GM18508 (cell line): ENCODE data around the gene LIG3.
"Not testable (repeated sequence)": the region's sequence is repeated elsewhere in the genome, so short reads cannot be mapped to it uniquely, and the experiment has no call there.

Source experiments
- ATAC-seq: cut with Tn5 transposase; IDR thresholded peaks from one replicate; pipeline ENCODE4 v1.9.1; 2021; ENCODE audit warnings: moderate number of reproducible peaks; ENCODE audit not compliant: insufficient read depth, unreplicated experiment

The LIG3 gene

DNA sequence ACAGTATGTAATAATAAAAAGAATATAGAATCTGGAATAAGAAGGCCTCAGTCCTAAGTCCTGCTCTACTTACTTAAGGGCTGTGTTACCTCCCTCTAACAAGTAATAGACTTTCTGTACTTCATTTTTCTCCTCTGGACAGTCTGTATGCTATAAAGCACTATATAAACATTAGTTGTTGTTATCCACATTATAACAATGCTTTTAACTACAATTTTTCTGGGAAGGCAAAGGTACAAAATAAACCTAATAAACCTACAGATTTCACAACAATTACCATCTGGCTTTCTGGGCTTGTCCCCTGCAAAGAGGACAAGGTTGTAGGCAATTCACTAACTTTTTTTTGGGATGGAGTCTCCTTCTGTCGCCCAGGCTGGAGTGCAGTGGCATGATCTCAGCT is 50.5 kb downstream of the LIG3 start:
- ATAC-seq, result no peak

DNA sequence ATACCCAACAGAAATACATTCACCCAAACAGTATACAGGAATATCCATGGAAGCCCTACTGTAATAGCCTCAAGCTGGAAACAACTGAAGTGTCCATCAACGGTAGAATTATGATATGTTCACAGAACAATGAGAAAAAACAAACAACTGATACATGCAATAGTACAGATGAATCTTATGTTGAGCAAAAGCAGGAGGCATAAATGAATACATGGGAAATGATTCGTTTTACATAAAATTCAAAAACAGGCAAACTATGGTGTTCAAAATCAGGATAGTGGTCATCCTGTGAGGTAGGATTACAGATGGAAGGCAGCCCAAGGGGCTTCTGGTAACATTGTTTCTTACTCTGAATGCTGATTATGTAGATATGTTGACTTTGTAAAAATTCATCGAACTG is 58.1 kb downstream of the LIG3 start:
- no peak for ATAC-seq

DNA sequence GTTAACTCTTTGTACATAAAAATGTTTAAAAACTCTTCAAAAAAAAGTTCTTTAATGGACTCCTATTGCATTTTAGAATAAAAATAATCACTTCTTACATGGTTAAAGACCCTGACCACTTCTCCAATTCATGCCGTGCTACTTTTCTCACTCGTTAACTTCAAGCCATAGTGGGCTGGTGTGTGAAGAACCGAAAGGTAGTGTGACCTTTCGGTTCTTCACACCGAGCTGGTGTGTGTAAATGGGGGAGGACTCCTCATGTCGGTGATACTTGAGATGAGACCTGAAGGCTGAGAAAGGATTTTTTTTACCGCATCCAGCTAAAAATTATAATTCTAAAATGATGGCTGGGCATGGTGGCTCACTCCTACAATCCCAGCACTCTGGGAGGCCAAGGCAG is 61.1 kb downstream of the LIG3 start:
- ATAC-seq, result no peak

DNA sequence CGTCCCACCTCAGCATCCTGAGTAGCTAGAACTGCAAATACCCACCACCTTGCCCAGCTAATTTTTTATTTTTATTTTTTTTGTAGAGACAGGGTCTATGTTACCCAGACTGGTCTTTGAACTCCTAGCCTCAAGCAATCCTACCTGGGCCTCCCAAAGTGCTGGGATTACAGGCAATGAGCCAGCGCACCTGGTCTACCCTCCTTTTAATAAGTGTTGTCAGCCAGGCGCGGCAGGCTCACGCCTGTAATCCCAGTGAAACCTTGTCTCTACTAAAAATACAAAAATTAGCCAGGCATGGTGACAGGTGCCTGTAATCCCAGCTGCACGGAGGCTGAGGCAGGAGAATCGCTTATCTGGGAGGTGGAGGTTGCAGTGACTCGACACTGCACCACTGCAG is 63.9 kb downstream of the LIG3 start:
- ATAC-seq, result no peak

DNA sequence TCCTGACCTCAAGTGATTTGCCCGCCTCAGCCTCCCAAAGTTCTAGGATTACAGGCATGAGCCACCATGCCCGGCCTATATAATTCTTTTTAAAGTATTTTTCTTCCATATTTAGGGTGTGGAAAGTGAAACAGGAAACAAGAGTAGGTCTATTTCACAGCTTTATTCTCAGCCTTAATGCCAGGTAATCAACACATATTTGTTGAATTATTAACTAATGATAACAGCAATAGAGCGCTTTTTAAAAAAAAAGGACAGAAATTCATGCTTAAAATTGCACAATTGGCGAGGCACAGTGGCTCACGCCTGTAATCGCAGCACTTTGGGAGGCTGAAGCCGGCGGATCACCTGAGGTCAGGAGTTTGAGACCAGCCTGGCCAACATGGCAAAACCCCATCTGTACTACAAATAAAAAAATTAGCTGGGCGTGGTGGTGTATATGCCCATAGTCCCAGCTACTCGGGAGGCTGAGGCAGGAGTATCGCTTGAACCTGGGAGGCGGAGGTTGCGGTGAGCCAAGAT is 65.2 kb downstream of the LIG3 start:
- not testable (repeated sequence) for ATAC-seq

DNA sequence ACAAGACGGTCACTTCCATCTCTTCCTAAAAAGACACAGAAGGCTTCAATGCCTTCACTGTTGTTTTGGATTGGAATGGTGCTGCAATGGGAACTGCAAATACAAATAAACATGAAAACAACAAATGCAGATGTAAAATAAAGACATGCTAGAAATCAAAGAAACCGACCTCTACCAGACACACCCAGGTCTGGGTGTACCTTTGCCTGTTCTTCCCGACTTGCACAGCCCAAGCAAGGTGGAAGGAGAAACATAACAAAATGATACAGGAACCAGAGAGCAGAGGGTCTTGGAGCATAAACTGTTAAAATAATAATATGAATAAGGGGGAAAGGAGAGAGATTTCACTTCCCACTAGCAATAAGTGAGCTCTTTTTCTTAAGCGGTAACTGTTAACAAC is 65.9 kb downstream of the LIG3 start:
- no peak for ATAC-seq

DNA sequence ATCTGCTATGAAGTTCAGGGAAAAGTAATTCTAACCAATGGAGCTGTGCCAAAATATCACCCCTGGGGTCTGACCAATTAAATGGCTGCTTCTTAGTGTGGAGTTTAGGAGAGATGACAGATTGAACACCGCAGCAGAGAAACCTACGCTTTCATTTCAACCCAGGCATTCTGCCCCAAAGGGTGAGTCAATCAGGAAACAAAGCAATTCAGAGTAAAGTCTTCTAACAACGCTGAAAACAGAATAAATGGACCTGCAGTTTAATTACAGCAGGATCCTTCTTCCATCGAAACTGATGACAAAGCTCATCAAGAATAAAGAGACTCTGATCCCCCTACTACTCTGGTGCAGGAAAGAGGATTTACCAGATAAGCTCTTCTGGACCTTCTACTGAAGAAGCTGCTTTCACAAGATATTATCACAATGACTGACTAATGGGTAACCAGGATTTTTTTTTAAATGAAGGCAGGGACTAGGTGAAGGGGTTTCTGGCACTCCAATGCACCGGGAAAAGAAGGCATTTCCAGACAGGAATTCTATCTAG is 66.5 kb downstream of the LIG3 start:
- no peak for ATAC-seq

DNA sequence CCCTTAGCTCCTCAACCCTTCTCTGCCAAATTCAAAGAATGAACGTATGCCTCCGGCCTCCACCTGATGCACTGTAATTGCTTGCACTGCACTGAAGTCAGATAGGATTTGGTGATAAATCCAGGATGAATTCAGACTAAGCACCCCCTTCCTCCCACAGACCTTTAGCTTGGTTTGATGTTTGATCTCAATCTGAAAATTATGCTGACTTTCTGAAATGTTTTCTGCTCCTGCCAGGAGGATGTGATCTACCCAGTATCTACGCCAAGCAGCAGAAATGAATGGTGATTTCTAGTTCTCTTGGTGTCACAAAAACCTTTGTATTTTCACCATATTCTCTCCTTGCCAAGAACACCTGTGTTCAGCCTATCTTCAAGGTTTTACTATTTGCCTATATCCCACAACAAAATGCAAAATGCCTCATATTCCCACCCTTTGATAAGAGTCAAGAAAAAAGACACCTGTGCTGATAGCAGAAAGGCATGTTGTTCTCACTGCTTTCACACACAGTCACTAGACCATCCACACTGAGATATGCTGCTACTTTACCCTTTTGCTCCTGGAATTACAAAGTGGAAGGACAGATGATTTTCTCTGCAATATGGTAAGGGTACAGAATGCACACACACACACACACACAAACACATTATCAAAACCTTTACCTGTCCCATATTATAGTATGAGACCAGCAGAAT is 68.5 kb downstream of the LIG3 start:
- ATAC-seq, result no peak

DNA sequence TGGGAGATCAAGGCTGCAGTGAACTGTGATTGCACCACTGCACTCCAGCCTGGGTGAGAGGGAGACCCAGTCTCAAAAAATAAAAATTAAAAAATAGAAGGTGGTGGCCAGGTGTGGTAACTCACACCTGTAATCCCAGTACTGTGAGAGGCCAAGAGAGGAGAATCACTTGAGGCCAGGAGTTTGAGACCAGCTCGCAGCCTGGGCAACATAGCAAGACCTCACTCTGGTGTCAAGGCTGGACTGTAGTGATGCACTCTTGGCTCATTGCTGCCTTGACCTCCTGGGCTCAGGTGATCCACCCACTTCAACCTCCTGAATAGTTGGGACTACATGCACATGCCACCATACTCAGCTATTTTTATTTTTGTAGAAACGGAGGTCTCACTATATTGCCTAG is 69.9 kb downstream of the LIG3 start:
- no peak for ATAC-seq

DNA sequence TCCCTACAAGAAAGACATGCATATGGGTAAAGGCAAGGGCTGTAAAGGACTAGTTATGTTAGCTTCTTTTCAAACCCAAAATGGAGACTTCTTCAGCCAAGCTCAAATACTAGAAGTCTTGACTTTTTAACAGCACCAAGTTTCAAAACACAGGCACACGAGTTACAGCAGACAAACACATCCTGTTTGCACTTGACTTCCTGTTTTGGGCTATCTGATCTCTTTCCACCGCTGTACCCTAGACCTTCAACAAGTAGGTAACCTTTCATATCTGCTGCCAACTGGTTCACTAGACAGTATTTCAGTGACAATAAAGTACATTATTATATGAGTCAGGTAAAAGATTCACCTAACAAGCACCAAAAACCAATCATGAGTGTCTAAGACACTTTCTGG is 70.9 kb downstream of the LIG3 start:
- peak; percentile 49 for ATAC-seq

DNA sequence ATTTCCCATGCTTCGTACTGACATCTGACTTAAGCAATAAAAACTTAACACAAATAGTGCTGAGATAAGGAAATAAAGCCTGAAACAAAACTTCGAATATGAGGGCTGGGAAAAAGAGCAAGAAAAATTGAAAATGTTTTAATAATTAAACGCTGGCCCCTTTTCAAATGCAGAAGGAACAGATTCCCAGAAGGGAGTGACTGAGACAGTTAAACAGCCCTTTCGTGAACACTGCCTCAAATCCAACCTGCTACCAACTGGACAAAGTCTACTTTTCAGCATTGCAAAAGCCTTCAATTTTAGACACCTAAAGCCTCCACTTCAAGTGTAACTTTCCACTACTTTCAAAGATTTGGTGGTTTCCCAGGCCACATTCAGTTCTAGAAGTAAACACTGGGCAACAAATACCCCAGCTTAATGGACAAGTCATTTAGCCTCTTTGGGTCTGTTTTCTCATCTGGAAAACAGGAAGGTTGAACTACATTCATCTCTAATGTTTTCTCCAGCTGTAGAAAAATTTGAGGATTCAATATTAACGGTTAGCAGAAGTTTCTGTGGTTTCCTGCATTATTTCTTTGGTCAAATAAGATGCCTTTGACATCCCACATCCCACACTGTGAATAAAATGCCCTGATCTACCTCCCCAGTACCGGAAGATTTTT is 71.4 kb downstream of the LIG3 start:
- ATAC-seq, result no peak

DNA sequence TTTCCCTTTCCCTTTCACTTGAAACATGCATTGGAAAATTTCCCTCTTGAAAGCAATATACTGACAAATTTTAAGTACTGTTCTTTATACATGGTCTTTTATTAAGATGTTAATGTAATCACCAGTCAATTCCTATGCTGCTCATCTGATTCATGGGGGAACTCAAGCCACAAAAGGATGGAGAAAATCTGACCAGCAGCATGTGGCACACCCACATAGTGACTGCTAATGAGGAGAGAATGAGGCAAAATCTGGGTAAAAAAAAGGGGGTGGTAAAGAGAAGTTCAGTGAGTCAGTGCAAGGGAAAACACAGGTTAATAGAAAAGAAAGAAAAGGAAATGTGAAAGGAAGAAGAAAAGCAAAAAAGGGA is 71.9 kb downstream of the LIG3 start:
- no peak for ATAC-seq

DNA sequence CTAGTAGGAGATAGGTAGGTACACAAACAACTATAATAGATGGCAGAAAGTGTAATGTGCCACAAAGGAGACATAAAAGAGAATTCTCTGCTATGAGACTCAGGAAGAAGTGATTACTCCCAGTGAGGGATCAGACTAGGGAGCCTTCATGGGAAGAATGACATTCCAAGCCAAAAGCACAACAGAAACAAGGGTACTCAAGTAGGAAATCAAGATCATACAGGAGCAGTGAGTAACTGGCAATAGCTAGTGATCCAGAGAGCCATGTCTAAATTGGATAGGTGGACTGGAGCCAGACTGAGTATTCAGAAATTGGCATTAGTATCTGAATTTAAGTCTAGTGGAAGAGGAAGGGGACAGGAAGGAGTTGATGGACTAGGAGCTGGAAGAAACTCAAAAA is 72.5 kb downstream of the LIG3 start:
- ATAC-seq, result no peak

DNA sequence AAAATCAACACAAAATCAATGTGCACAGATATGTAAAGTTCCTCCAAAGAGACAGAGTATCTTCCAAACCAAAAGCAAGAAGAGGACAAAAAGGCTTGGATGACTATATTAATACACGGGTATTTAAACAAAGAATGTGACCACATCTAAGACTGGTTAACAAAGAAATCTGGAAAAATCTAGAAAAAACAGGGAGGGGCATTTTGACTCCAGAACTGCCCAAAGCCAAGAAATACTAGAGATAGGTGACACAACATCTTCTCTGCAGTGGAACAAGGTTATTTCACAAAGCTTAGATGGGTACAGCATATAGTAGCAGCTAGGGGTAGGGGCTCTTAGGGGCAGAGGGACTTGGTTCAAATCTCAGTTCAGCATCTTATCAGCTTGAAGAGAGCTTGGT is 72.9 kb downstream of the LIG3 start:
- ATAC-seq, result no peak

DNA sequence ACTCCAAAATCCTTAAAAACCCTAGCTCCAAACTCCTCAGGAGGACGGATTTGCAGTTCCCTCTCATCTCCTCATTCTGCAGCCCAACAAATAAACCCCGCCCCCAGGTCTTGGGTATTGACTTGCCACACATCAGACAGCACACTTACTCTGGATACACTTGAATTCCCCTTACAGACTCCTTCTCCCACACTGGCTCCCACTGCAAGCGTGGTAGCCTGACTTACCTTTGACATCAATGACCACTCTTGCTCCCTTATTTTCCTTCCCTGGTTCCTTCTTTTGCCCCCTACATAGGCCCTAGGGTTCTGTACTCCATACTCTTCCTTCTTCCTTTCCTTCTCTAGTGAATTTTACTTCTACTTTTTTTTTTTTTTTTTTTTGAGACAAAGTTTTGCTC is 75.7 kb downstream of the LIG3 start:
- ATAC-seq, result no peak

DNA sequence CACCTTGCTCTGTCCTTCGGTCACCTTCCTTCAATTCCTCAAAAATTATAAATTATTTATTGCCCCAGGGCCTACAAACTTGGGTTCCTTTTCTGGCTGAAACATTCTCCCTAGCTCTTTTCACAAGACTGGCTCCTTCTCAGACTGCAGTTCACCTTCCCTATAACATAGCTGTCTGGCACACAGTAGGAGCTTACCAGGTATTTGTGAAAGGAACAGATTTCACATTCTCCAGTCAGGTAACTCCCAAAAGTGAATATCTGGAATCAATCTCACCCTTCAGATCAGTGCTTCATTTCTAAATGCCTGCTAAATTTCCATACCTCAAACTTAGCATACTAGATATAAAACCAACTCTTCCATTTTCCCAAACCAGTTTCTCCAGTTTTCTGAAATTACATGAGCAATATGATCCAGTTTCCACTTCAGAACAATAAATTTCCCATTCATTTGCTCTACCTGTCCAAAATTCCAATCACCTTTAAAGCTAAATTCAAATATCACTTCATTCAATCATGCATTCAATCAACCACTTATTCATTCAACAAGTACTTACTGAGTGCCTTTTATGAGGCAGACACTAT is 77.1 kb downstream of the LIG3 start:
- ATAC-seq, result no peak
